HK-2 (cell line): ENCODE measurements around the gene PCSK2.
"Not testable (repeated sequence)": the region's sequence is repeated elsewhere in the genome, so short reads cannot be mapped to it uniquely, and the experiment has no call there.

Experiments used
- DNase-seq: peaks from one replicate; pipeline ENCODE4 v3.0.0-alpha.2; 2018; ENCODE audit not compliant: unreplicated experiment

The PCSK2 gene

GRCh38 chr20:17226410-17227218 is at the start of gene PCSK2:
TSS of gene PCSK2 (plus strand) at chr20:17227040. CDS start at chr20:17227306, 266 bp downstream.
- peak; percentile 61 for DNase-seq

DNA sequence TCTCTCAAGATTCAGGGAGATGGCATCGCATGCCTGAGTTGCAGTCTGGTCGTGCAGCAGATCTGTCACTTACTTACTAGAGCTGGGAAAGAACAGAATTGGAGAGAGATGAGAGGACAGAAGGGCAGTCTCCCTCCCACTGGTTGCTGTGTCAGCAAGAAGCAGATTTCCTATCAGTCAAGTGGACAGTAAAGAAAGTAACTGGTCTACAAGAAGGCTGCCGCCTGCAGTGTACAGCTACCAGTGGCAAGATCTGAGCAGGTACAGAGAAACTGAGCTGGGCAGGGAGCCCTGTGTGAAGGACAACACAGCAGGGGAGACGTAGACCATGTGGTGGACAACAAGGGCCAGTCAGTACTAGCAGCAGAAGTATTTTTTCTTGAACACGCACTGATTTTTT is 49.5 kb upstream of the PCSK2 start:
- DNase-seq = no peak

- DNase-seq = no peak
Observed at GRCh38 chr20:17179840-17180239, 47.0 kb upstream of the PCSK2 start.

DNA sequence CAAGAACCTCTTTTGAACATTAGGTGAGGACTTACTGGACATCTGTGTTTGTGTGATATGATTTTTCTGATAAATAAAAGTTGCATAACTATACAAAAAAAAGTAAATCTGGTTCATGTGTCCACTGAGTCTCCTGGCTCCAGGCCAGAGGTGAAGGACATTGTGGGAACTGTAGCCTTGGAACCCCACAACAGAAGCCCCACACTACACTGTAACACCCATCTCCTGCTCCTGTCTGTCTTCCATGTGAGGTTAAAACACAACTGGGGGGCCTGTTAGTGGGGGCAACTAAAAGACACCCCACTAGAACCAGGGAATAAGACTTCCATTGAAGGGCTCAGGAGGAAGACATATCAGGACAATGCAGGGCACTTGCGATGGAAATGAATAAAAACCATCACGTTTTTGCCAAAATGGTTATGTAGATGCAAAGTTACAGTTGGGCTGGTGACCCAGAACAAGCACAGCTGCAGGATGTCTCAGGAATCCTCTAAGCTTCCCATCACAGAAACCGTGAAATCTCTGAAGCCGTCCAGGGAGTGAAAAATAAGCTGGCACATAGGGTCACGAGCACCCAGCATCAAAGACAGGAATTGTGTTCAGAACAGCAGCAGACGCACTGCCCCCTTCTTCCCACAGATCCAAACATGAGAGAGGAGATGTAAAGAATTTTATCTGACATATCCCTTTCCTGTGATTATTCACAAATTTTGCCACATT is 36.7 kb upstream of the PCSK2 start:
- DNase-seq = no peak

DNA sequence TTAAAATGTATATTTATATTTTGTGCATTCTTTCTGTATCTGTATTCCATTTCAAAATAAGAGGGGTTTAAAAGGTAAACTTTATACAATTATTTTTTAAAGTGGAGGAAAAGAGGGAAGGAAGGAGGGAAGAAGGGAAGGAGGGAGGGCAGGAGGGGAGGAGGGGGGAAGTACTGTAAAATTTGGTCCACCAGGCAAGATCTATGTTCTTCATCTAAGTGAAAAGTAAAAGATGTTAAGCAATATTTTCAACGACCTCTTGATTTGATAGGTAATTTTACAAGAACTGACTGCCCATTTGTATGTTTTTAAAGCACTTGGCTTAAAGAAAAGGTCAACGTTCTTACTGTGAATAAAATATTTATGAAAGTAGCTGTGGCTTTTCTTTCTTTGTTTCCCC is 29.8 kb upstream of the PCSK2 start:
- no peak for DNase-seq

DNA sequence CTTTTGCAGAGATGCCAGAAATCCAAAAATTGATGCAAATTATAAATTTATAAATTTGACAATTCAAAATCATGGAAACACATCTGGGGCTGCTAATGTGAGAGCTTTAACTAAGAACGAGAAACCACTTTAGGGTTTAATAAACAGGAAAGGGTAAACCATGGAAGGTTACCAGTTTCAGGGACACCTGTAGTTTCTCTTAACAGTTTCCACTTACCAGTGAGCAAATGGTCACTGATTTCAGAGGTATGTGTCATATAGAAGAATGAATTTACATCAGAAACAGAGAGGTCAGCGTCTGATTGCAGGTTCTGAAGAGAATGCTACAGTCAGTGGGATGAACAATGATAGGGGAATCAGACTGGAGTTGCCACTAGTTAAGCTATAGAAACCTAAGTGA is 24.8 kb upstream of the PCSK2 start:
- DNase-seq = no peak

DNA sequence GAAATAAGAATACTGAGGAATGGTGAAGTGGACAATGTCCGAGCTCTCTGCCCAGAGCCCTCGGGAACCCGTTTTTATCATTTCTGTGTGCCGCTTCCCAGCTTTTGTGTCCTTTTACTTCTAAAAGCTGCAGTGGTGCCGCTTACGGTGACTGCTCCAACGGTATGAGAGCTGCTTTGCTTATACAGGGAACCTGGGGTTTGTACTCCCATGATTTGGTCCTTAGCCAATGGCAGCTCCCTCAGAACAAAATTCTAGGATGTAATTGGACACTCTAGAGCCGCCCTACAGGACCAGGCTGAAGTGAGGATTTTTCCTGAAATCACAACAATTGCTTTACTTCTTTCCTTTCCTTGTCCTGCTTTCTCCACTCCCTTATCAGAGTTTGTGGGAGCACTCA is 24.2 kb upstream of the PCSK2 start:
- DNase-seq = no peak

DNA sequence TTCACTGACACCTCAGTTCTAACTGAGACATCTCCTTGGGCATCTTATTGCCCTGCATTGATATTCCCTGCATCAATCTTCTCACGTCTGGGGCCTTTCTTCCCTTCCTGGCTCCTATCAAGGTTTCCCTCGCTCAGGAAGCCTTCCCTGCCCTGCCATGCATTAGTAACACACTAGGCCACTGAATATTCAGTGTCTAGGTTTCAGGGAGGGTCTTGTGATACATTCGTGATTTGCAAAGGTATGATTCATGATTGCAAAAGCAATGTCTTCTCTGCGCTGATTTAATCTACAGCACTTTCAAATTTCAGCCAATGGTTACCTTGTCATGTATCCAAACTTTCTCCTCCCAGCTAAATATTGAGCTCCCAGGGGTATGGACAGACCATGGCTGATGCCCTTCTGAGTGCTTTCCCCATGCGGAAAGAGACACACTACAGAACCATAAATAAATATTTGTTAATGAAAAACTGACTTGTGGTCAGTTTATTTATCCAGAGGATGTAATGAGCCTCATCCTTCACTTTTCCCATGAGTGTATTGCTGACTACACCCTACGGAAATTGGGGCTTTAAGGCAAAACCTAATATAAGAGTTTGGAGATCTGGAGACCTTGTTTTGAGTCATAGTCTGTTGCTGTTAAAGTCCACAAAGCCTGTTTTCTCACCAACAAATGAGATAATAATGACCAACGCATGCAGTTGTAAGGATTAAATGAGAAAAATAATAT is 21.6 kb upstream of the PCSK2 start:
- DNase-seq = no peak

GRCh38 chr20:17210387-17210786 is 16.5 kb upstream of the PCSK2 start:
- DNase-seq = no peak

DNA sequence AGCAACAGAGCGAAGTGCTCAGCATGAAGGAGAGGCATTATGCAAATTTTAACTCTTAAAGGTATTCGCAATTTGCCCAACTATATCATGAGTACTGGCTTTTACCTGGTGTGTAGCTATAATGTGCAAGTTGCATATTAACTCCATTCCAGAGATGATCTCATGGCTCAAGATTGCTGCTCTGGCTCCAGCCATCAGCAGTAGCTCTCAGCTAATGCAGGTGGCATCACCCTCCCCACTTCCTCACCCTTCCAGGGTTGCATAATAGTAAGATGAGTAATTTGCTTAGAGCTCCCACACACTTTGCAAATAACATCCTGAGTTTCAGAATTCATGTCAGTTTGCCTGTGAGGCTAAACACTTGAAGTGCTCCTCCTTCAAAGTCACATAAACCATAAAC is 15.9 kb upstream of the PCSK2 start:
- peak; percentile 38 for DNase-seq

GRCh38 chr20:17215167-17215566 is 11.7 kb upstream of the PCSK2 start:
- DNase-seq = no peak

GRCh38 chr20:17219856-17220255 is 7.0 kb upstream of the PCSK2 start:
- not testable (repeated sequence) for DNase-seq

DNA sequence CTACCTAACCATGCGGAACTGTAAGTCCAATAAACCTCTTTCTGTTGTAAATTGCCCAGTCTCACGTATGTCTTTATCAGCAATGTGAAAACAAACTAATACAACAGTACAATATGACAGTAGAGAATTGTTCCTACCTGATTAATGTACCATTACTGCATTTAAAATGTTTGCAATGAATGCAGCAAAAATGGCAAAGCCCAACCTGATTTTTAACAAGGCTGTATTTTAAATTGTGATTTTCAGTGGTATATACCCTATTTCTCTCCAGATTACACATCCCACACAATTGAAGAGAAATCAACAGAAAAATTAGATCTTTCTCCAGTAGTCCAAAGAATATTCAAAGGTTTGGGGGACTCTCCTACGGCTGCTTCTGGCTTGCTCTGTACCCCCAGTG is 3.3 kb upstream of the PCSK2 start:
- DNase-seq = no peak

GRCh38 chr20:17225851-17226409 is 910 bp upstream of the PCSK2 start:
- DNase-seq = peak; percentile 6

DNA sequence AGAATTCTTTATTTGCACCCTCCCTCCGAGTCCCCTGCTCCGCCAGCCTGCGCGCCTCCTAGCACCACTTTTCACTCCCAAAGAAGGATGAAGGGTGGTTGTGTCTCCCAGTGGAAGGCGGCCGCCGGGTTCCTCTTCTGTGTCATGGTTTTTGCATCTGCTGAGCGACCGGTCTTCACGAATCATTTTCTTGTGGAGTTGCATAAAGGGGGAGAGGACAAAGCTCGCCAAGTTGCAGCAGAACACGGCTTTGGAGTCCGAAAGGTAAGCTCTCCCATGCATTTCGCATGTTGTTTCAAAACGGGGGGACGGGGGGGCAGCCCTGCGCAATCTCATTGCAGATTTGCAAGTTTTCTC is 357 bp downstream of the PCSK2 start:
- DNase-seq = no peak

GRCh38 chr20:17227669-17228623 is 1.1 kb downstream of the PCSK2 start:
- DNase-seq = no peak

DNA sequence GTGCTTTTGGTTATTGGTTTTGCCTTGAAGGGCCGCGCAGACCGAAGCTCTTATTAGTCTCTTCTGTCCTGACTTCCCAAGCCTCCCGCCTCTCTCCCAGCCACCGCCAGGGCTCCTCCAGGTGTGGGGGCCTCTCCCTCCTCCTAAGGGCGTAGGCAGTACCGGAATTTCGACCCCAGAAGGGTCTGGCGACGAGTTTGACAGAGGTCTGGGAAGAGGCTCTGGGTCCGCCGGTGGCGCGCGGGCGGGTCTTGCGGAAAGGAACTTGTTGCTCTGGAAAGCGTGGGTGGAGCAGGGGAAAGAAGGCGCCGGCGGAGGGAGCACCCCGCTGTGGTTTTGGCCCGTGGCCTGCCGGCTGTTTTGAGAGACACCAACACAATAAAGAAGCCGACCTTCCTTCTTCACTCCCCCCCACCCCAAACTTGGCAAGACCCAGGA is 1.8 kb downstream of the PCSK2 start:
- no peak for DNase-seq

DNA sequence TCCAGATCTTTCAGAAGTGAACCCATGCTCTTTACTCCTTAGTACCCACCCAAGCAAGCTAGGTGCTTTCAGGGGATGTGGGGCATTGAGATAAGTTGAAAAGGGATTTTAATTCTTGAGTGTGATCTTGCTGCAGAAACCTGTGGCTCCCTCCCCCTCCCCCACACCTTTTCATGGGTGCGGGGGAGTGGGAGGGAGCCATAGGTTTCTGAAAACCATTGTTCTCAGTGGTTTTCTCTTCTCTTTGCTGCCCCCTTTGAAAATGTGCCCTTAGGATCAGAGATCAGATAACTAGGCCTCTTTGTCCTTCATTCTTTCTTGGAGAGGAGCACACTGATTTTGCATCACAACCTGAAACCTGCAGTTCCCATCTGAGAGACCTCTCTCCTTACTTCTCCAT is 2.4 kb downstream of the PCSK2 start:
- no peak for DNase-seq

DNA sequence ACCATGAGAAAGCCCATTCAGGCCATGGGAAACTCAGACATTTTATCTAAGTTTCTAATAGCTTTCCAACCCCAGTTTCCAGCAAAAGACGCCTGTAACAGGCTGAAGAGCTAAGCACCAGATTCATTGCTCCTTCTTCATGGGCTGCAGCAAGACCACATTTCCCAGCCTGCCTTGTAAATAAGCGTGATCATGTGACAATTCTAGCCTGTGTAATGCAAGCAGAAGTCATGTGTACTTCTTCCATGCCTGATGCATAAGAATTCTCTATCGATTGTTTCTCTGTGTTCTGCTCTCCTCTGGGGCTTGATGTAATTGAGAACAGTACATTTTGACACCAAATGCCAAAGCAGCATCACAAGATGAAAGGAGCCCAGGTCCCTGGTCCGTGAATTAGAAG is 6.8 kb downstream of the PCSK2 start:
- no peak for DNase-seq

DNA sequence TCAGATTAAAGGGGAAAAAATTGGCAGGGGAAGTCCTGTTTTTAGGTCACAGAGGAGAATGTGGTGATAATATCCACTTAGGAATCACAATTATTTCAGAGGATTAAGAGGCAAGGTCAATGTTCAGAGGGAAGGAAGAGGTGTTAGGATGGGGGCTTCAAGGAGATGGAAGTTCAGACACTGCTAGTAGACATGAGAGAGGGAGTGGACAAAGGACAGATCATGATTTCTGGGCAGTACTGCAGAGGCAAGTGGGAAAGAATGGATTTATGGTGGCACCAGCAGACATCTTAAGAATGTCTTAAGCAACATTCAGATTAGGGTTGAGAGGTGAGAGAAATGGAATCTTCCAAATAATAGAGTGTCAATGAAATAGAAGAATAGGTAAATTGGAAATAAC is 9.9 kb downstream of the PCSK2 start:
- no peak for DNase-seq

DNA sequence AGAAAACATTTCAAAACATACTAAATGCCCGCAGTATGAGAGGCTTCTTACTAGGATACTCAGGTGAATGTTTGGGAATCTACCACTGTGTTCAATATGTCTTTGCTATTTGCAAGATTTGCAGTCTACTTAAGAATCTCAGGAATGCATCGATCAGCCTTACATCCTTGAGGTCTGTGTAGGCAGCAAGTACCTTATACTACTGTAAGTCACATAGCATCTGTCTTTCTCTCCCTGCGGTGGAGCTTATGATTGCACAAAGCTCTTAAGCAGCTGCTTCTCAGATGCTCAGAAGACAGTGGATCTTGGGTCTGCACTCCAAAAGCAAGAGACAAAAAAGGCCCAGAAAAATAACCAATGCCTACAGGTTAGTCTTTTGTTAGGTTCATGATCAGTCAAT is 21.4 kb downstream of the PCSK2 start:
- DNase-seq = no peak
